Prostate gland (tissue), 2 donors: ENCODE measurements around the gene SMIM38. TPM values are rescaled to one million over a fixed set of nuclear protein-coding genes. Genes with fewer than 3 reads are reported as not detected.

Source experiments
- DNase-seq: peaks from one replicate; pipeline ENCODE4 v3.0.0-alpha.2; 2019; ENCODE audit warnings: low spot score
- H3K27ac ChIP-seq, 2 donors: fragments of 200-600 bp; sonication (generic); 2 replicates each; pipeline ENCODE4 v1.5.1; 2017 to 2019
- H3K27me3 ChIP-seq: fragments of 200-600 bp; sonication (generic); replicated peaks from 2 replicates; pipeline ENCODE4 v1.5.1; 2019; ENCODE audit not compliant: insufficient read depth
- H3K36me3 ChIP-seq, 2 donors: fragments of 200-600 bp; sonication (generic); 1 replicate in 1 of 2; 2 replicates in 1 of 2; pipeline versions ENCODE4 v1.5.1 to v1.8.1; 2017 to 2019
- H3K4me1 ChIP-seq: fragments of 200-600 bp; sonication (generic); replicated peaks from 2 replicates; pipeline ENCODE4 v1.5.1; 2019
- H3K4me3 ChIP-seq, 2 donors: fragments of 200-600 bp; sonication (generic); 2 replicates each; pipeline ENCODE4 v1.5.1; 2017 to 2019
- H3K9me3 ChIP-seq: fragments of 200-600 bp; sonication (generic); 2 replicates; pipeline ENCODE4 v1.5.1; 2017
- CTCF ChIP-seq, 4 experiments: fragments of 200-600 bp in 2 of 4; fragments of 450-650 bp in 2 of 4; sonication (generic) in 2 of 4; IDR thresholded peaks; 1 replicate in 3 of 4; 2 replicates in 1 of 4; pipeline ENCODE4 v1.5.1; 2016 to 2019; ENCODE audit warnings: antibody characterized with exemption in 4 of 4, mild to moderate bottlenecking in 2 of 4, moderate library complexity in 2 of 4
- POLR2A ChIP-seq: fragments of 450-650 bp; IDR thresholded peaks from one replicate; pipeline ENCODE4 v1.6.1; 2016; ENCODE audit warnings: antibody characterized with exemption, mild to moderate bottlenecking
- POLR2AphosphoS5 ChIP-seq: sonication (generic); formaldehyde crosslinking; IDR thresholded peaks from one replicate; pipeline ENCODE4 v1.6.1; 2017; ENCODE audit warnings: antibody characterized with exemption
- WGBS: methylation state at CpG from one replicate; pipeline ENCODE4 v1.1.5; 2018; 5-methylcytosine and 5-hydroxymethylcytosine counted together
- intact Hi-C: fragments of 100-400 bp; cut with DNase I; formaldehyde crosslinking; loops from one replicate; pipeline ENCODE4 v1.14.2; 2022
- total RNA-seq, 2 donors: library from RNA; depleted of rRNA; stranded (reverse); fragments of >200 nt; gene quantifications; one replicate each; pipeline ENCODE4 v1.1.0, GENCODE V29; 2016

SMIM38 gene
- total RNA-seq, 2 donors from 2014 or later, result 2.8 to 3.9 TPM

DNA sequence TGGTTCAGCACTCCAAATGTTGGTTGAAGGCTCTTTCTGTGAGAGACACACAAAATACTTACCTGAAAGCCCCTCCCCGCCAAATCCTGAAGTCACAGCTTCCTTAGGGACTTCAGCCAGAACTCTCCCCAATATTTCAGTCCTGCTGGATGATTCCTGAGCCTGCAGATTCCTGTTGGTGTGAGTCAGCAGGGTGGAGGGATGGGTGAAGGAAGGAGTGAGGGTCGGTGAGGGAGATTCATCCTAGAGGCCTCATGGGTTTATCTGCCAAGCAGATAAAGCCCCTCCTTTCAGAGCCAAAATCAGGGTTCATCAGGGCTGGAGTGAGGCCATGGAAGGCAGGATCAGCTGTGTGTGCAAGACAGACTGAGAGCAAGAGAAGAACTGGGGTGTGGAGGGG is 37.9 kb downstream of the SMIM38 start:
- no peaks in the 10 kb centered on the region for H3K36me3 ChIP-seq
- no peaks in the 10 kb centered on the region for H3K4me1 ChIP-seq
- H3K9me3 ChIP-seq, result no peaks in the 10 kb centered on the region
- H3K27me3 ChIP-seq, result no peaks in the 10 kb centered on the region
- no peak overlapping the region for H3K4me3 ChIP-seq
- no peak for TF ChIP-seq POLR2A
- TF ChIP-seq CTCF (IDR thresholded peaks at IDR 0.05), result no peak
- TF ChIP-seq POLR2AphosphoS5, result no peak
- no peak overlapping the region for H3K27ac ChIP-seq
- 59% methylated on average over 2 of the region's 2 CpGs for WGBS
- intact Hi-C loops, result no loop called here
- no peak for DNase-seq

DNA sequence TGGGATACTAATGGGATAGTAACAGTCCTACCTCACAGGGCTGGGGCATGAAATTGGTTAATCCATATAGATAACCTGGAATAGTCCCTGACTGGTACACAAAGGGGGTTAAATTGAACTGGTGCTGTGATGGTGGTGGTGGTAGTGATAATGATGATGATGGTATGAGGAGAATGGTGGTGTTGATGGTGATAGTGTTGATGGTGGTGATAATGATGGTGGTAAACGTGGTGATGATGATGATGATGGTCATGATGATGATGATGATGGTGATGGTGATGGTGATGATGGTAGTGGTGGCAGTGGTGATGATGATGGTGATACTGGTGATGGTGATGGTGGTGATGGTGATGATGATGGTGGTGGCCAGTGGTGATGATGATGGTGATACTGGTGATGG is 38.7 kb downstream of the SMIM38 start:
- H3K27ac ChIP-seq, result no peak overlapping the region
- intact Hi-C loops, result no loop called here

DNA sequence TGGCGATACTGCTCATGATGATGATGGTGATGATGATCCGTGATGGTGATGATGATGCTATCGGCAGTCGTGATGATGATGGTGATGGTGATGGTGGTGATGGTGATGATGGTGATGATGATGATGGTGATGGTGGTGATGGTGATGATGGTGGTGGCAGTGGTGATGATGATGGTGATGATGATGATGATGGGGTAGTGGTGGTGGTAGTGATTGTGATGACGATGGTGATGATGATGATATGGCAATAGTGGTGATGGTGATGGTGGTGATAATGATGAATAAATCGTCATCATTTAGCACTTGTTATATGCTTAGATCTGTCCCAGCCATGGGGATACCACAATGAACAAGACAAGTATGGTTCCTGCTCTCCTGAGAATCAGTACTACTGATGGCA is 39.2 kb downstream of the SMIM38 start:
- intact Hi-C loops, result no loop called here
- Histone ChIP-seq H3K27ac (no peak overlapping the region), H3K9me3 (no peaks in the 10 kb centered on the region), H3K4me1 (no peaks in the 10 kb centered on the region), H3K36me3 (no peaks in the 10 kb centered on the region), H3K27me3 (no peaks in the 10 kb centered on the region), H3K4me3 (no peak overlapping the region)
- WGBS, result 47% methylated on average over 4 of the region's 6 CpGs
- TF ChIP-seq POLR2AphosphoS5, result no peak
- no peak for TF ChIP-seq POLR2A
- TF ChIP-seq CTCF (IDR thresholded peaks at IDR 0.05), result no peak
- no peak for DNase-seq

More for the DNA sequence above, 38.7 kb downstream of the SMIM38 start:
- H3K36me3 ChIP-seq, result no peaks in the 10 kb centered on the region
- no peak for DNase-seq
- H3K4me3 ChIP-seq, result no peak overlapping the region
- no peaks in the 10 kb centered on the region for H3K4me1 ChIP-seq
- no peaks in the 10 kb centered on the region for H3K27me3 ChIP-seq
- WGBS, result 98% methylated on average over 1 of the region's 1 CpG
- no peak for TF ChIP-seq CTCF (IDR thresholded peaks at IDR 0.05)
- TF ChIP-seq POLR2A, result no peak
- no peak for TF ChIP-seq POLR2AphosphoS5
- H3K9me3 ChIP-seq, result no peaks in the 10 kb centered on the region

- 66% methylated on average over 35 of the region's 35 CpGs for WGBS
- intact Hi-C loops, result no loop called here
- no peak for DNase-seq
- Histone ChIP-seq H3K4me1 (no peaks in the 10 kb centered on the region), H3K4me3 (no peak overlapping the region), H3K9me3 (no peaks in the 10 kb centered on the region), H3K27ac (no peak overlapping the region), H3K27me3 (no peaks in the 10 kb centered on the region), H3K36me3 (no peaks in the 10 kb centered on the region)
- TF ChIP-seq POLR2A (no peak), POLR2AphosphoS5 (no peak), CTCF (IDR thresholded peaks at IDR 0.05) (no peak)
These were observed 40.4 kb downstream of the SMIM38 start for GRCh38 chr11:69195824-69196782.

- intact Hi-C loops, result no loop called here
- TF ChIP-seq POLR2A (no peak), CTCF (IDR thresholded peaks at IDR 0.05) (no peak)
- Histone ChIP-seq H3K27me3 (no peaks in the 10 kb centered on the region), H3K27ac (no peak overlapping the region), H3K4me3 (no peak overlapping the region), H3K9me3 (no peaks in the 10 kb centered on the region), H3K36me3 (no peaks in the 10 kb centered on the region), H3K4me1 (no peaks in the 10 kb centered on the region)
- 95% methylated on average over 14 of the region's 14 CpGs for WGBS
- DNase-seq, result no peak
These were observed 41.0 kb downstream of the SMIM38 start for GRCh38 chr11:69196783-69197169.
